Caco-2 (cell line): ENCODE data around the gene COMMD9. TPM values are rescaled to one million over a fixed set of nuclear protein-coding genes. Genes with fewer than 3 reads are reported as not detected.

Source experiments
- BruUV-seq: library from RNA; stranded (reverse); fragments of 400-500 nt; replicated peaks from 2 replicates; lab custom pipeline; 2021; lab: Mats Ljungman, UMichigan
- CTCF ChIA-PET: fragments of 300-600 bp; sonication (Branson Sonifier 250); formaldehyde crosslinking; loops from one replicate; lab custom pipeline; 2022; ENCODE audit warnings: antibody characterized with exemption; lab: Charles Lee
- POLR2A ChIA-PET: fragments of 300-600 bp; sonication (Branson Sonifier 250); formaldehyde crosslinking; loops from one replicate; lab custom pipeline; 2022; ENCODE audit warnings: antibody characterized with exemption; lab: Charles Lee
- DNase-seq, 2 experiments: peaks; one replicate each; pipeline versions ENCODE4 v3.0.0 to v3.0.0-alpha.2; 2020 to 2022
- H3K27me3 ChIP-seq: replicated peaks from 2 replicates; pipeline ENCODE4 v1.6.0; 2011; ENCODE audit warnings: low read length; ENCODE audit not compliant: control insufficient read depth, insufficient read depth
- H3K36me3 ChIP-seq: 2 replicates; pipeline ENCODE4 v1.5.1; 2011; ENCODE audit warnings: low read length; ENCODE audit not compliant: control insufficient read depth, insufficient read depth
- H3K4me1 ChIP-seq: fragments of 250-450 bp; sonication (Bioruptor Pico); 2 replicates; pipeline ENCODE4 v1.5.1; 2020; ENCODE audit warnings: mild to moderate bottlenecking
- H3K4me3 ChIP-seq: 2 replicates; pipeline ENCODE4 v1.5.1; 2011; ENCODE audit warnings: low read depth, mild to moderate bottlenecking, control low read depth, low read length
- H3K9me3 ChIP-seq: fragments of 250-450 bp; sonication (Bioruptor Pico); 2 replicates; pipeline ENCODE4 v1.5.1; 2020; ENCODE audit warnings: mild to moderate bottlenecking, moderate library complexity
- H3K27ac Mint-ChIP-seq: one replicate; pipeline ENCODE4 v1.8.0; 2022; ENCODE audit warnings: mixed read lengths; ENCODE audit not compliant: unreplicated experiment
- H3K27me3 Mint-ChIP-seq: one replicate; pipeline ENCODE4 v1.8.0; 2022; ENCODE audit warnings: mixed read lengths; ENCODE audit not compliant: insufficient read depth, unreplicated experiment
- H3K36me3 Mint-ChIP-seq: one replicate; pipeline ENCODE4 v1.8.0; 2022; ENCODE audit warnings: mild to moderate bottlenecking, mixed read lengths; ENCODE audit not compliant: insufficient read depth, unreplicated experiment
- H3K4me1 Mint-ChIP-seq: one replicate; pipeline ENCODE4 v1.8.0; 2022; ENCODE audit warnings: low read depth, mixed read lengths; ENCODE audit not compliant: unreplicated experiment
- H3K4me3 Mint-ChIP-seq: one replicate; pipeline ENCODE4 v1.8.0; 2022; ENCODE audit warnings: mild to moderate bottlenecking, moderate library complexity, mixed read lengths; ENCODE audit not compliant: unreplicated experiment
- H3K9me3 Mint-ChIP-seq: one replicate; pipeline ENCODE4 v1.8.0; 2022; ENCODE audit warnings: mixed read lengths; ENCODE audit not compliant: unreplicated experiment
- CTCF ChIP-seq, 2 experiments: fragments of 200-600 bp in 1 of 2; IDR thresholded peaks; 1 replicate in 1 of 2; 2 replicates in 1 of 2; pipeline versions ENCODE4 v1.5.1 to v1.8.0; 2011 to 2022; ENCODE audit warnings: antibody characterized with exemption in 1 of 2, control low read depth in 1 of 2, inconsistent platforms in 1 of 2, low read depth in 1 of 2, low read length in 1 of 2, mild to moderate bottlenecking in 1 of 2, moderate library complexity in 1 of 2; ENCODE audit not compliant: insufficient read depth in 1 of 2, severe bottlenecking in 1 of 2, unreplicated experiment in 1 of 2
- intact Hi-C: fragments of 100-400 bp; cut with micrococcal nuclease; formaldehyde crosslinking; loops from one replicate; pipeline ENCODE4 v1.10.0; 2022; ENCODE audit not compliant: unreplicated experiment
- total RNA-seq: library from RNA; stranded (reverse); gene quantifications from 2 replicates; pipeline ENCODE4 v1.2.3, GENCODE V29; 2022

COMMD9 gene
- total RNA-seq, 1 experiment from 2014 or later: 46.9 TPM

GRCh38 chr11:36238881-36239280 is 50.3 kb downstream of the COMMD9 start:
- no peaks in the 10 kb centered on the region for H3K36me3 Mint-ChIP-seq
- intact Hi-C loops: no loop called here
- H3K4me1 ChIP-seq: no peaks in the 10 kb centered on the region
- H3K9me3 ChIP-seq: no peaks in the 10 kb centered on the region
- no peak for DNase-seq
- BruUV-seq: no TSS peak
- H3K27me3 ChIP-seq: no peaks in the 10 kb centered on the region
- H3K4me1 Mint-ChIP-seq: no peaks in the 10 kb centered on the region
- no peak overlapping the region for H3K4me3 Mint-ChIP-seq
- H3K36me3 ChIP-seq: no peaks in the 10 kb centered on the region
- no peak overlapping the region for H3K27ac Mint-ChIP-seq
- H3K27me3 Mint-ChIP-seq: no peaks in the 10 kb centered on the region
- no peak for TF ChIP-seq CTCF (IDR thresholded peaks at IDR 0.05; ENCODE audit: insufficient read depth in 1 of 2, low read depth in 1 of 2, low read length in 1 of 2, severe bottlenecking in 1 of 2, unreplicated experiment in 1 of 2)
- H3K4me3 ChIP-seq: no peak overlapping the region
- no peaks in the 10 kb centered on the region for H3K9me3 Mint-ChIP-seq
- POLR2A ChIA-PET: no interaction called here
- CTCF ChIA-PET: interaction anchor here (0.6 kb wide), 1 partner anchor 27 kb away, joined by 3 read pairs; no protein-coding TSS in a partner anchor

GRCh38 chr11:36238036-36238631 is 51.1 kb downstream of the COMMD9 start:
- TF ChIP-seq CTCF (IDR thresholded peaks at IDR 0.05; ENCODE audit: insufficient read depth in 1 of 2, low read depth in 1 of 2, low read length in 1 of 2, severe bottlenecking in 1 of 2, unreplicated experiment in 1 of 2): no peak
- BruUV-seq: no TSS peak
- no peaks in the 10 kb centered on the region for H3K4me1 Mint-ChIP-seq

GRCh38 chr11:36237391-36237790 is 51.8 kb downstream of the COMMD9 start:
- BruUV-seq: no TSS peak
- no peak overlapping the region for H3K4me3 Mint-ChIP-seq
- no peaks in the 10 kb centered on the region for H3K27me3 Mint-ChIP-seq
- no peaks in the 10 kb centered on the region for H3K4me1 Mint-ChIP-seq
- Histone ChIP-seq H3K9me3 (no peaks in the 10 kb centered on the region), H3K4me3 (no peak overlapping the region), H3K36me3 (no peaks in the 10 kb centered on the region), H3K4me1 (no peaks in the 10 kb centered on the region), H3K27me3 (no peaks in the 10 kb centered on the region)
- no peak for TF ChIP-seq CTCF (IDR thresholded peaks at IDR 0.05; ENCODE audit: insufficient read depth in 1 of 2, low read depth in 1 of 2, low read length in 1 of 2, severe bottlenecking in 1 of 2, unreplicated experiment in 1 of 2)
- H3K36me3 Mint-ChIP-seq: no peaks in the 10 kb centered on the region
- POLR2A ChIA-PET: no interaction called here
- no peak overlapping the region for H3K27ac Mint-ChIP-seq
- no peaks in the 10 kb centered on the region for H3K9me3 Mint-ChIP-seq
- intact Hi-C loops: no loop called here
- CTCF ChIA-PET: no interaction called here
- no peak for DNase-seq

More at GRCh38 chr11:36238036-36238631, 51.1 kb downstream of the COMMD9 start:
- Mint-ChIP-seq H3K27ac (no peak overlapping the region), H3K4me3 (no peak overlapping the region), H3K36me3 (no peaks in the 10 kb centered on the region), H3K9me3 (no peaks in the 10 kb centered on the region), H3K27me3 (no peaks in the 10 kb centered on the region)
- Histone ChIP-seq H3K4me3 (no peak overlapping the region), H3K27me3 (no peaks in the 10 kb centered on the region), H3K4me1 (no peaks in the 10 kb centered on the region), H3K36me3 (no peaks in the 10 kb centered on the region), H3K9me3 (no peaks in the 10 kb centered on the region)
- intact Hi-C loops: no loop called here
- ChIA-PET POLR2A (no interaction called here), CTCF (no interaction called here)
- no peak for DNase-seq
